ENCODE data around the gene SNAPC1.

SNAPC1 gene

GRCh38 chr14:61837336-61838229, 75.4 kb downstream of the SNAPC1 start:
- Histone ChIP-seq H3K4me3 (ENCODE audit: low read depth in 1 of 2, low read length in 2 of 2) (no peak overlapping the region), H3K27ac (ENCODE audit: low read depth, low read length) (no peak overlapping the region), H3K4me1 (ENCODE audit: control insufficient read depth in 1 of 2, insufficient read depth in 2 of 2, low read length in 2 of 2) (no peaks in the 10 kb centered on the region), H3K36me3 (ENCODE audit: control insufficient read depth in 1 of 2, insufficient read depth in 2 of 2, low read length in 2 of 2) (no peaks in the 10 kb centered on the region), H3K9me3 (ENCODE audit: control insufficient read depth in 1 of 2, low read length in 2 of 2) (no peaks in the 10 kb centered on the region), H3K27me3 (ENCODE audit: control insufficient read depth in 1 of 2, insufficient read depth in 2 of 2, low read length in 2 of 2) (no peaks in the 10 kb centered on the region), H3K9ac (ENCODE audit: low read depth in 1 of 2, low read length in 2 of 2) (no peak overlapping the region)

GRCh38 chr14:61838661-61839245, 76.5 kb downstream of the SNAPC1 start:
- no peak overlapping the region for H3K9ac ChIP-seq (ENCODE audit: low read depth in 1 of 2, low read length in 2 of 2)
- H3K4me3 ChIP-seq (ENCODE audit: low read depth in 1 of 2, low read length in 2 of 2) = no peak overlapping the region
- no peaks in the 10 kb centered on the region for H3K4me1 ChIP-seq (ENCODE audit: control insufficient read depth in 1 of 2, insufficient read depth in 2 of 2, low read length in 2 of 2)
- no peaks in the 10 kb centered on the region for H3K9me3 ChIP-seq (ENCODE audit: control insufficient read depth in 1 of 2, low read length in 2 of 2)
- H3K27ac ChIP-seq (ENCODE audit: low read depth, low read length) = no peak overlapping the region
- no peaks in the 10 kb centered on the region for H3K27me3 ChIP-seq (ENCODE audit: control insufficient read depth in 1 of 2, insufficient read depth in 2 of 2, low read length in 2 of 2)
- no peaks in the 10 kb centered on the region for H3K36me3 ChIP-seq (ENCODE audit: control insufficient read depth in 1 of 2, insufficient read depth in 2 of 2, low read length in 2 of 2)

- Histone ChIP-seq H3K4me1 (ENCODE audit: control insufficient read depth in 1 of 2, insufficient read depth in 2 of 2, low read length in 2 of 2) (no peaks in the 10 kb centered on the region), H3K27me3 (ENCODE audit: control insufficient read depth in 1 of 2, insufficient read depth in 2 of 2, low read length in 2 of 2) (no peaks in the 10 kb centered on the region), H3K4me3 (ENCODE audit: low read depth in 1 of 2, low read length in 2 of 2) (no peak overlapping the region), H3K27ac (ENCODE audit: low read depth, low read length) (no peak overlapping the region), H3K9ac (ENCODE audit: low read depth in 1 of 2, low read length in 2 of 2) (no peak overlapping the region), H3K36me3 (ENCODE audit: control insufficient read depth in 1 of 2, insufficient read depth in 2 of 2, low read length in 2 of 2) (no peaks in the 10 kb centered on the region), H3K9me3 (ENCODE audit: control insufficient read depth in 1 of 2, low read length in 2 of 2) (no peaks in the 10 kb centered on the region)
Measured at GRCh38 chr14:61839507-61839906, 77.3 kb downstream of the SNAPC1 start.

- H3K9ac ChIP-seq (ENCODE audit: low read depth in 1 of 2, low read length in 2 of 2) = no peak overlapping the region
- H3K27me3 ChIP-seq (ENCODE audit: control insufficient read depth in 1 of 2, insufficient read depth in 2 of 2, low read length in 2 of 2) = no peaks in the 10 kb centered on the region
- peaks cover 0 to 4% of the 10 kb centered on the region in 2 donors for H3K9me3 ChIP-seq (ENCODE audit: control insufficient read depth in 1 of 2, low read length in 2 of 2)
- H3K4me1 ChIP-seq (ENCODE audit: control insufficient read depth in 1 of 2, insufficient read depth in 2 of 2, low read length in 2 of 2) = no peaks in the 10 kb centered on the region
- H3K36me3 ChIP-seq (ENCODE audit: control insufficient read depth in 1 of 2, insufficient read depth in 2 of 2, low read length in 2 of 2) = no peaks in the 10 kb centered on the region
- no peak overlapping the region for H3K27ac ChIP-seq (ENCODE audit: low read depth, low read length)
- H3K4me3 ChIP-seq (ENCODE audit: low read depth in 1 of 2, low read length in 2 of 2) = no peak overlapping the region
Measured at GRCh38 chr14:61841145-61841544, 78.9 kb downstream of the SNAPC1 start.

Data from duodenal mucosa (tissue), 2 donors.